K562 (cell line): Measurements from ENCODE around the gene USF2. TPM values are rescaled to one million over a fixed set of nuclear protein-coding genes. Genes with fewer than 3 reads are reported as not detected.

Experiments
- ATF1 ChIP-seq, 2 experiments: fragments of 450-650 bp in 1 of 2; IDR thresholded peaks; 2 replicates each; pipeline ENCODE4 v1.6.1; 2016; ENCODE audit warnings: missing compliant biosample characterization in 1 of 2, missing genetic modification characterization in 1 of 2
- ATF2 ChIP-seq: sonication (generic); formaldehyde crosslinking; IDR thresholded peaks from 2 replicates; pipeline ENCODE4 v1.8.1; 2022; ENCODE audit warnings: missing genetic modification reagents
- BRD9 ChIP-seq: fragments of 450-650 bp; IDR thresholded peaks from 2 replicates; pipeline ENCODE4 v1.6.1; 2018; ENCODE audit warnings: low read depth; ENCODE audit not compliant: partially characterized antibody
- EZH2 ChIP-seq: IDR thresholded peaks from 2 replicates; pipeline ENCODE4 v1.6.1; 2012; ENCODE audit warnings: low read depth, mild to moderate bottlenecking, inconsistent platforms, low read length, borderline replicate concordance
- GABPB2 ChIP-seq: fragments of 250-450 bp; sonication (Bioruptor Pico); conservative IDR thresholded peaks from 2 replicates; pipeline ENCODE4 v1.5.1; 2021; ENCODE audit warnings: mild to moderate bottlenecking
- HOXB6 ChIP-seq: fragments of 250-450 bp; sonication (Bioruptor Pico); IDR thresholded peaks from 2 replicates; pipeline ENCODE4 v1.5.1; 2022; ENCODE audit warnings: mild to moderate bottlenecking, borderline replicate concordance
- JUN ChIP-seq, 2 experiments: sonication (generic) in 1 of 2; formaldehyde crosslinking in 1 of 2; IDR thresholded peaks; 2 replicates each; pipeline versions ENCODE4 v1.6.1 to v1.8.0; 2012 to 2022; ENCODE audit warnings: borderline replicate concordance in 2 of 2, mild to moderate bottlenecking in 2 of 2, improper control_type of control experiment in 1 of 2, low read depth in 1 of 2, low read length in 1 of 2, missing genetic modification reagents in 1 of 2
- KLF13 ChIP-seq: fragments of 450-650 bp; IDR thresholded peaks from 2 replicates; pipeline ENCODE4 v1.6.1; 2016; ENCODE audit warnings: missing genetic modification characterization, low read depth, mild to moderate bottlenecking, missing compliant biosample characterization, moderate library complexity, borderline replicate concordance
- PHB2 ChIP-seq: fragments of 450-650 bp; IDR thresholded peaks from 2 replicates; pipeline ENCODE4 v1.6.1; 2017; ENCODE audit warnings: low read depth
- SLC30A9 ChIP-seq: fragments of 250-450 bp; sonication (Bioruptor Pico); IDR thresholded peaks from 2 replicates; pipeline ENCODE4 v1.8.0; 2022; ENCODE audit warnings: mild to moderate bottlenecking, moderate library complexity
- SOX6 ChIP-seq: fragments of 450-650 bp; IDR thresholded peaks from 2 replicates; pipeline ENCODE4 v1.6.1; 2014; ENCODE audit warnings: mild to moderate bottlenecking
- STAT5A ChIP-seq: IDR thresholded peaks from 2 replicates; pipeline ENCODE4 v1.6.1; 2012; ENCODE audit warnings: low read length, inconsistent platforms, borderline replicate concordance
- TCF15 ChIP-seq: fragments of 250-450 bp; sonication (Bioruptor Pico); IDR thresholded peaks from 2 replicates; pipeline ENCODE4 v1.8.0; 2022; ENCODE audit warnings: moderate library complexity, mild to moderate bottlenecking, inconsistent platforms
- VEZF1 ChIP-seq: fragments of 200-800 bp; sonication (Bioruptor generic); IDR thresholded peaks from 2 replicates; pipeline ENCODE4 v1.6.1; 2017; ENCODE audit warnings: missing genetic modification characterization, missing compliant biosample characterization
- ZNF140 ChIP-seq: fragments of 250-450 bp; sonication (Bioruptor Pico); IDR thresholded peaks from 2 replicates; pipeline ENCODE4 v1.8.0; 2021; ENCODE audit warnings: moderate library complexity, mild to moderate bottlenecking, inconsistent platforms
- ZNF146 ChIP-seq: IDR thresholded peaks from one replicate; pipeline ENCODE4 v1.6.1; 2018; ENCODE audit warnings: missing compliant biosample characterization; ENCODE audit not compliant: unreplicated experiment
- ZNF695 ChIP-seq: fragments of 450-650 bp; formaldehyde crosslinking; IDR thresholded peaks from 2 replicates; pipeline ENCODE4 v1.4.0; 2020; ENCODE audit warnings: mild to moderate bottlenecking, moderate library complexity
- ZNF696 ChIP-seq: fragments of 250-450 bp; sonication (Bioruptor Pico); conservative IDR thresholded peaks from 2 replicates; pipeline ENCODE4 v1.4.0; 2020; ENCODE audit warnings: mild to moderate bottlenecking, moderate library complexity
- polyA plus RNA-seq, 8 experiments: library from polyadenylated mRNA; depleted of rRNA in 4 of 8; stranded (reverse) in 5 of 8; unstranded in 3 of 8; fragments of >200 nt; fragmentation: Nextera tagmentation in 2 of 8; fragmentation: Illumina TruSeq in 1 of 8; extraction: Ambion mirVana in 2 of 8; extraction: Trizol in 1 of 8; gene quantifications; 2 replicates each; pipeline versions ENCODE4 v1.2.1 to v1.2.3, GENCODE V29; 2011 to 2014; ENCODE audit warnings: inconsistent platforms in 1 of 8, missing spikeins in 1 of 8
- total RNA-seq, 7 experiments: library from RNA; depleted of rRNA in 6 of 7; stranded (reverse); fragments of >200 nt in 6 of 7; fragmentation: Illumina TruSeq in 2 of 7; extraction: Trizol in 2 of 7; gene quantifications; 2 replicates each; pipeline versions ENCODE4 v1.2.1 to v1.2.3, GENCODE V29; 2011 to 2021; ENCODE audit warnings: low replicate concordance in 1 of 7

USF2 gene
- total and polyA plus RNA-seq, 9 of the 15 experiments (the other 6 are each of a cell fraction or from before 2014, with no cell fraction given) = 0.27 to 93.7 (median 58.4) TPM

GRCh38 chr19:35249146-35249847, 19.5 kb upstream of the USF2 start (continued):
- TF ChIP-seq ZNF140 = no peak
- TF ChIP-seq STAT5A = no peak
- TF ChIP-seq JUN (IDR thresholded peaks at IDR 0.05; ENCODE audit: borderline replicate concordance, low read depth, low read length) = no peak
- TF ChIP-seq JUN (CRISPR knock-in tag; IDR thresholded peaks at IDR 0.05; ENCODE audit: borderline replicate concordance) = no peak
- no peak for TF ChIP-seq ZNF146
- no peak for TF ChIP-seq GABPB2 (CRISPR knock-in tag)
- no peak for TF ChIP-seq ATF1 (CRISPR knock-in tag; IDR thresholded peaks at IDR 0.05)
- TF ChIP-seq ATF1 (tag; IDR thresholded peaks at IDR 0.05) = no peak
- TF ChIP-seq VEZF1 (CRISPR knock-in tag) = no peak
- TF ChIP-seq PHB2 = no peak
- no peak for TF ChIP-seq TCF15 (CRISPR knock-in tag)
- TF ChIP-seq BRD9 = no peak
- no peak for TF ChIP-seq SOX6
- no peak for TF ChIP-seq HOXB6
- no peak for TF ChIP-seq SLC30A9 (CRISPR knock-in tag)
- TF ChIP-seq ATF2 (CRISPR knock-in tag) = no peak
- no peak for TF ChIP-seq EZH2
- TF ChIP-seq ZNF696 (CRISPR knock-in tag) = no peak
- no peak for TF ChIP-seq KLF13 (tag)
- TF ChIP-seq ZNF695 (CRISPR knock-in tag) = no peak
